Measurements from ENCODE around the gene PANK4. TPM values are rescaled to one million over a fixed set of nuclear protein-coding genes. Genes with fewer than 3 reads are reported as not detected.

PANK4 gene
- total and polyA plus RNA-seq, 2 experiments from 2014 or later: 18.5 to 21.3 TPM

DNA sequence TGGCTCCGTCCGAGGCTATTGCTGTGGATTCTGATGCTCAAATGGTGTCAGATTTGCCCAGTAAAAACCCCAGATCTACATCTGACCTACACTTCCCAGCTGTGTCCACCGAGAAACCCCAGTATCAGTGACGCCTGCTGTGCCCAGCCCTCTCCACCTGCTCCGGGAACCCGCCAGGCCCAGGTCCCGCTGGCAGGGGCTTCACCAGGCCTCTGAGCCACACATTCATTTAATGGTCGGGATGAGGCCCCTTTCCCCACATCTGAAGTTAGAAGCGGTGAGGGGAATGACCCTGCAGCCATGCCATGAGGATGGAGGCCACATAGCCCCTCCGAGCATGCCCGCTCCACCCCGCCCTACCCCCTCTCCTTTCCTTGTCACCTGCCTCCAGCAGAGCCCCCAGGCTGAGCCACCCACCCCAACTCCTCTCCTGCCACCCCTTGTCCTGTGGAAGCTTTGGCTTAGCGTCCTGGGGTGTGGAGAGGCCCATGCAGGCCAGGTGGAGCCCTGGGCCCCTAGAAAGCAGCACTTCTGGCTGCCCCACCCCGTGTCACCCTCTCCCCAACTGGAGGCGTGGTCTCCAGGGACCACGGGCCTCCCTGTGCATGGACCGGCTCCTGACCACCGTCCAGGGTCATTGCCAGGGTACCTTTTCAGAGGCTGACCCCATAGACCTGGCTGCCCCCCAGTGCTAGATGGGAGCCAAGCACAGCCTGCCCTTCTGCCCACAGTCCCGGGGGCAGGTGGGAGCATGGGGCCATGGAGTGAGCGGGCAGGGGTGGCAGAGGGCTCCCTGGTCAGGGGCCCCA lies 37.8 kb upstream of the PANK4 start:
- Histone ChIP-seq H4K20me1 (ENCODE audit: insufficient read depth, poor library complexity, severe bottlenecking) (no peaks in the 10 kb centered on the region), H3K4me3 (no peak overlapping the region), H3K4me1 (ENCODE audit: insufficient read depth) (no peaks in the 10 kb centered on the region), H3K4me2 (no peak overlapping the region), H2AFZ (no peak overlapping the region), H3K9me3 (ENCODE audit: low read depth) (no peaks in the 10 kb centered on the region), H3K27ac (no peak overlapping the region), H3K79me2 (no peaks in the 10 kb centered on the region), H3K27me3 (no peaks in the 10 kb centered on the region), H3K9me2 (replicated peaks; ENCODE audit: insufficient read depth) (no peaks in the 10 kb centered on the region), H3K36me3 (replicated peaks; ENCODE audit: insufficient read depth, low read depth) (no peaks in the 10 kb centered on the region)
- TF ChIP-seq EZH2 (IDR thresholded peaks at IDR 0.05; ENCODE audit: borderline replicate concordance) (no peak), EZH2phosphoT487 (IDR thresholded peaks at IDR 0.05; ENCODE audit: low read depth, severe bottlenecking, unreplicated experiment) (no peak)
- TF ChIP-seq, protein P1, sequence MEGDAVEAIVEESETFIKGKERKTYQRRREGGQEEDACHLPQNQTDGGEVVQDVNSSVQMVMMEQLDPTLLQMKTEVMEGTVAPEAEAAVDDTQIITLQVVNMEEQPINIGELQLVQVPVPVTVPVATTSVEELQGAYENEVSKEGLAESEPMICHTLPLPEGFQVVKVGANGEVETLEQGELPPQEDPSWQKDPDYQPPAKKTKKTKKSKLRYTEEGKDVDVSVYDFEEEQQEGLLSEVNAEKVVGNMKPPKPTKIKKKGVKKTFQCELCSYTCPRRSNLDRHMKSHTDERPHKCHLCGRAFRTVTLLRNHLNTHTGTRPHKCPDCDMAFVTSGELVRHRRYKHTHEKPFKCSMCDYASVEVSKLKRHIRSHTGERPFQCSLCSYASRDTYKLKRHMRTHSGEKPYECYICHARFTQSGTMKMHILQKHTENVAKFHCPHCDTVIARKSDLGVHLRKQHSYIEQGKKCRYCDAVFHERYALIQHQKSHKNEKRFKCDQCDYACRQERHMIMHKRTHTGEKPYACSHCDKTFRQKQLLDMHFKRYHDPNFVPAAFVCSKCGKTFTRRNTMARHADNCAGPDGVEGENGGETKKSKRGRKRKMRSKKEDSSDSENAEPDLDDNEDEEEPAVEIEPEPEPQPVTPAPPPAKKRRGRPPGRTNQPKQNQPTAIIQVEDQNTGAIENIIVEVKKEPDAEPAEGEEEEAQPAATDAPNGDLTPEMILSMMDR (IDR thresholded peaks at IDR 0.05; ENCODE audit: poor library complexity): no peak
- WGBS (ENCODE audit: low lambda C conversion rate, missing lambda C conversion rate): 89% methylated on average over 19 of the region's 20 CpGs
- no peak for DNase-seq (ENCODE audit: low spot score)

DNA sequence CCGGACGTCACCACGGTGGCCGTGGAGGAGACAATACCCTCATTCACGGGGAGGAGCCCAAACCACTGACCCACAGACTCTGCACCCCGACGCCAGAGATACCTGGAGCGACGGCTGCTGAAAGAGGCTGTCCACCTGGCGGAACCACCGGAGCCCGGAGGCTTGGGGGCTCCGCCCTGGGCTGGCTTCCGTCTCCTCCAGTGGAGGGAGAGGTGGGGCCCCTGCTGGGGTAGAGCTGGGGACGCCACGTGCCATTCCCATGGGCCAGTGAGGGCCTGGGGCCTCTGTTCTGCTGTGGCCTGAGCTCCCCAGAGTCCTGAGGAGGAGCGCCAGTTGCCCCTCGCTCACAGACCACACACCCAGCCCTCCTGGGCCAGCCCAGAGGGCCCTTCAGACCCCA lies 36.8 kb upstream of the PANK4 start:
- no peak for TF ChIP-seq EZH2 (IDR thresholded peaks at IDR 0.05; ENCODE audit: borderline replicate concordance)
- H3K4me1 ChIP-seq (ENCODE audit: insufficient read depth): no peaks in the 10 kb centered on the region
- WGBS (ENCODE audit: low lambda C conversion rate, missing lambda C conversion rate): 87% methylated on average over 15 of the region's 18 CpGs
- H3K27ac ChIP-seq: no peak overlapping the region
- no peak overlapping the region for H2AFZ ChIP-seq
- no peaks in the 10 kb centered on the region for H3K9me2 ChIP-seq (replicated peaks; ENCODE audit: insufficient read depth)
- H3K27me3 ChIP-seq: no peaks in the 10 kb centered on the region
- DNase-seq (ENCODE audit: low spot score): no peak
- H3K36me3 ChIP-seq (replicated peaks; ENCODE audit: insufficient read depth, low read depth): no peaks in the 10 kb centered on the region
- no peaks in the 10 kb centered on the region for H3K9me3 ChIP-seq (ENCODE audit: low read depth)
- no peaks in the 10 kb centered on the region for H4K20me1 ChIP-seq (ENCODE audit: insufficient read depth, poor library complexity, severe bottlenecking)
- H3K79me2 ChIP-seq: no peaks in the 10 kb centered on the region
- no peak overlapping the region for H3K4me2 ChIP-seq
- H3K4me3 ChIP-seq: no peak overlapping the region

DNA sequence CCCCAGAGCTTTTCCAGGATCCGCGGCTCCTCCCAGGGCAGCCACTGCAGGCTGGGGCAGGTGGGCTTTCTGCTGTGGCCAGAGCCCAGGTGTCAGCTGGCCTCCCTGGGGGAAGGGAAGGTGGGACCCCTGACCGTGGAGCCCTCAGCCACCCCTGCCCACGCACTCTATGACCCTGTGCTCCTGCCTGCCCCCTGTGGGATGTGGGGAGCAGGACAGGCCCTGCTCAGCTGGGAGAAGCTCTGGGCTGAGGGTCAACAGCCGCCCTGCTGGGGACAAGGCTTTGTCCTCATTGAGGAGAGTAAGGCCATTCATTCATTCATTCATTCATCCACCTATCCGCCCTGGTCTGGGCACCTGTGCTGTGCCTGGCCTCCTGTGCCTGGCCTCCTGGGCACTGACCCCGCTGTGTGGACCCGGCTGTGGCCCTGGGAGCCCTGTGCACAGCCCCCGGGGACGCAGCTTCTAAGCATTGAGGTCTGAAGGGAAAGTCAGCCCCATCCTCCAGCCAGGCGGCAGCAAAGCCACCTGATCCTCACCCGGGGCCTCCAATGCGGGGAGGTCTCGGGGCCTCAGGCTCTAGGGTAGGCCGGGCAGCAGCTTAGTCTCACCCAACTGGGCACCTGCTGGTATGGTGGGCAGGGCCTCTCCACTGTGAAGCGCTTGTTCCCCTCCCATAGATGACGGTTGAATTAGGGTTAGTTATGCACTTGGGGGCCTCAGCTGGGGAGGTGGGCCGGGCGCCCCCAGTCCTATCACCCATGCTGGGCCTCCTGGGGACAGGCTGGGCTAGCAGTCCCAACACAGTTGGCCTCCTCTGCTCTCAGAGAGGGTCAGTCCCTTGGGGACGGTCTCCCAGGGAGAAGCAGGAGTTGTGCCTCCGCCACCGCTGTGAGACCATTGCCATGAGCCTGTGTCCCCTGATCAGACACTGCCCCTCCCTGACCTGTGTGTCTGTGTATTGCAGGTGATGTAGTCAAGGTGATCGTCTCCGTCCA lies 35.8 kb upstream of the PANK4 start:
- no peak overlapping the region for H3K4me3 ChIP-seq
- WGBS (ENCODE audit: low lambda C conversion rate, missing lambda C conversion rate): 94% methylated on average over 22 of the region's 24 CpGs
- no peaks in the 10 kb centered on the region for H3K9me2 ChIP-seq (replicated peaks; ENCODE audit: insufficient read depth)
- H4K20me1 ChIP-seq (ENCODE audit: insufficient read depth, poor library complexity, severe bottlenecking): no peaks in the 10 kb centered on the region
- H3K36me3 ChIP-seq (replicated peaks; ENCODE audit: insufficient read depth, low read depth): no peaks in the 10 kb centered on the region
- H2AFZ ChIP-seq: no peak overlapping the region
- no peaks in the 10 kb centered on the region for H3K9me3 ChIP-seq (ENCODE audit: low read depth)
- H3K27me3 ChIP-seq: no peaks in the 10 kb centered on the region
- TF ChIP-seq, protein P1 (IDR thresholded peaks at IDR 0.05; ENCODE audit: poor library complexity): peak; percentile 9
- no peak for TF ChIP-seq EZH2 (IDR thresholded peaks at IDR 0.05; ENCODE audit: borderline replicate concordance)
- no peak overlapping the region for H3K4me2 ChIP-seq
- H3K27ac ChIP-seq: no peak overlapping the region
- no peaks in the 10 kb centered on the region for H3K4me1 ChIP-seq (ENCODE audit: insufficient read depth)
- no peaks in the 10 kb centered on the region for H3K79me2 ChIP-seq
- DNase-seq (ENCODE audit: low spot score): no peak

DNA sequence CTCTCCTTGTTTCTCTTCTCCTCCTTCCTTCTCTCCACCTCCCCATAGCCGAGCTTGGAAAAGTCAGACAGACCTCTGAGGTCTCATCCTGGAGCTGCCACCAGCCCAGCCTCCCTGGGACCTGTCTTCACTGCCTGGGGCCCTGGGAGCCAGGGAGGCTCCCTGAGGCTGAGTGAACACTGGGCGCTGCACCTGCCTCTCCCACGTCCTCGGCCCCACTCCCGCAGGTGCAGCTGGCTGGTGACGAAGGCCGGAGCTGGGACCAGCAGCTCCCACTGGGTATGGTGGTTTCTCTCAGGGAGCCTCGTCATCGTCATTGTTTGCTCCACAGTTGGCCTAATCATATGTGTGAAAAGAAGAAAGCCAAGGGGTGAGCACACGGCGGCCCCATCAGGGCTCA lies 35.0 kb upstream of the PANK4 start:
- Histone ChIP-seq H3K4me3 (no peak overlapping the region), H3K27ac (no peak overlapping the region), H3K9me2 (replicated peaks; ENCODE audit: insufficient read depth) (no peaks in the 10 kb centered on the region), H3K79me2 (no peaks in the 10 kb centered on the region), H3K27me3 (no peaks in the 10 kb centered on the region), H4K20me1 (ENCODE audit: insufficient read depth, poor library complexity, severe bottlenecking) (no peaks in the 10 kb centered on the region), H2AFZ (no peak overlapping the region), H3K4me1 (ENCODE audit: insufficient read depth) (peaks cover 7% of the 10 kb centered on the region), H3K4me2 (no peak overlapping the region), H3K36me3 (replicated peaks; ENCODE audit: insufficient read depth, low read depth) (no peaks in the 10 kb centered on the region), H3K9me3 (ENCODE audit: low read depth) (no peaks in the 10 kb centered on the region)
- TF ChIP-seq, protein P1 (IDR thresholded peaks at IDR 0.05; ENCODE audit: poor library complexity): no peak
- TF ChIP-seq EZH2 (IDR thresholded peaks at IDR 0.05; ENCODE audit: borderline replicate concordance): no peak
- no peak for TF ChIP-seq EZH2phosphoT487 (IDR thresholded peaks at IDR 0.05; ENCODE audit: low read depth, severe bottlenecking, unreplicated experiment)
- 87% methylated on average over 11 of the region's 11 CpGs for WGBS (ENCODE audit: low lambda C conversion rate, missing lambda C conversion rate)
- no peak for DNase-seq (ENCODE audit: low spot score)
